HG03159 (cell line): ENCODE measurements around the gene PLEKHS1.
A peak's percentile ranks its signal among the peaks of the same experiment; 100 is the strongest.
"Not testable (repeated sequence)": the region's sequence is repeated elsewhere in the genome, so short reads cannot be mapped to it uniquely, and the experiment has no call there.

Experiments used
- ATAC-seq: cut with Tn5 transposase; IDR thresholded peaks from one replicate; pipeline ENCODE4 v1.9.1; 2021; ENCODE audit warnings: mild to moderate bottlenecking, moderate library complexity; ENCODE audit not compliant: unreplicated experiment

Gene PLEKHS1

GRCh38 chr10:113788604-113789083 lies 37.2 kb downstream of the PLEKHS1 start:
- peak; percentile 81 for ATAC-seq

DNA sequence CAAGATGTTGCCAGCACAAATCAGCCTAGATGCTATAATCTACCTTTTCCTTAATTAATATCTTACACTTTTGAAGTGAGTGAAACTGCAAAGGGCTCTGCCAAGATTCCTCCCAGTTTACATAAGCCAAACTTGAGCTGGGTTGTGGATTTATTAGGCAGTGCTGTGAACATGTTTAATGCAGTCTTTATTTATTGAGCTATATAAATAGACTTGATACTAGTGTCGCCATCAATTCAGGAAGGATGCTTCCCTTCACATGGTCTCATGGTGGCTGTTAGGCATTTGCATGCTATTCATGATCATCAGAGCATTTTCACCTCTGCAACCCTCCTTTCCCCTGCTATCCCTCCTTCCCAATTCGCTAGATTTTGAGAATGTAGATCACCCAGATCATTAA lies 40.2 kb downstream of the PLEKHS1 start:
- no peak for ATAC-seq

- ATAC-seq, result no peak
Observed at GRCh38 chr10:113801569-113801968, 50.1 kb downstream of the PLEKHS1 start.

GRCh38 chr10:113802997-113803396 lies 51.5 kb downstream of the PLEKHS1 start:
- no peak for ATAC-seq

- ATAC-seq, result no peak
Observed at GRCh38 chr10:113806503-113806902, 55.0 kb downstream of the PLEKHS1 start.

DNA sequence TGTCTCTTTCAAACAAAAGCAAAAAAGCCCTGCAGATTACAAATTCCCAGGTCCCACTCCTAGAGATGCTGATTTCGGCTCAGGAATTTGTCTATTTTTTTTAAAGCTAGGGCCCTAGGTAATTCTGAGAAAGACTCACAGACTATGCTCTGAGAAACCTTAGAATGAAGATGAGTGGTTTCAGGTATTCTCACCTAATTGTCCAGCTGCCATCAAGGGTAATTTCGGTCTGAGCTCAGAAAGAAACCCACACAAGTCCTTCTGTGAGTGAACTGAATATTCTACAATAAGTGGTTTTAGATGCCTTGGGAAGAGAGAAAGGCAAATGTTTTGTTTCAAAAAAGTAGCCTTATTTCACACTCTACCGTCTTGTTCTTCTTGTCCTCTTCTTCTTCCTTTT lies 56.7 kb downstream of the PLEKHS1 start:
- no peak for ATAC-seq

GRCh38 chr10:113814700-113815099 lies 63.2 kb downstream of the PLEKHS1 start:
- ATAC-seq, result not testable (repeated sequence)

GRCh38 chr10:113819989-113820388 lies 68.5 kb downstream of the PLEKHS1 start:
- no peak for ATAC-seq

DNA sequence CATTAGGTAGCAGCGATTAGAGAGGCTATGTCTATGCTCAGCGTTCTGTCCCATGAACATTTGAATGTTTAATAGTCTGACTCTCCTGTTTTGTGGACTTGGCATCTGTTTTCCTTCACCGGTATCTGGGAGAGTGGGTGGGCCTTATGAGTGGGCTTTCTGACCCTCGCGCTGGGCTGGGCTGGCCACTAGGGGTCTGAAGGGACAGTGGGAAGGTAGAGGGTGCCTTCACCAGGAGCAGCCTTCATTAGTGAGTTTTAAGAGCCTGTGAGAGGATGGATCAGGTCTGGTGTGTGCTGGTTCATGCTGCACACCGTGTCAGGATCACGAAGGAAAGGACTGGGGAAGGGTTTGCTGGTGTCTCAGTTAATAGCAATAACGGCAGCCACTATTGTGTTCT lies 69.0 kb downstream of the PLEKHS1 start:
- no peak for ATAC-seq

DNA sequence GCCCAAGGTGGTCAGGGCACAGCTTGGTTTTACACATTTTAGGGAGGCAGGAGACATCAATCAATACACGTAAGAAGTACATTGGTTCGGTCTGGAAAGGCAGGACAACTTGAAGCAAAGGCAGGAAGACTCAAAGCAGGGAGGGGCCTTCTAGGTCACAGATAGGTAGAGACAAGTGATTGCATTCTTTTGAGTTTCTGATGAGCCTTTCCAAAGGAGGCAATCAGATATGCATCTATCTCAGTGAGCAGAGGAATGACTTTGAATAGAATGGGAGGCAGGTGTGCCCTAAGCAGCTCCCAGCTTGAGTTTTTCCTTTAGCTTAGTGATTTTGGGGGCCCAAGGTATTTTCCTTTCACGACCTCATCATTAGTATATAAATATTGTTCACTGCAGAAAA lies 69.8 kb downstream of the PLEKHS1 start:
- not testable (repeated sequence) for ATAC-seq

GRCh38 chr10:113822174-113822573 lies 70.7 kb downstream of the PLEKHS1 start:
- no peak for ATAC-seq

GRCh38 chr10:113823389-113823788 lies 71.9 kb downstream of the PLEKHS1 start:
- no peak for ATAC-seq

DNA sequence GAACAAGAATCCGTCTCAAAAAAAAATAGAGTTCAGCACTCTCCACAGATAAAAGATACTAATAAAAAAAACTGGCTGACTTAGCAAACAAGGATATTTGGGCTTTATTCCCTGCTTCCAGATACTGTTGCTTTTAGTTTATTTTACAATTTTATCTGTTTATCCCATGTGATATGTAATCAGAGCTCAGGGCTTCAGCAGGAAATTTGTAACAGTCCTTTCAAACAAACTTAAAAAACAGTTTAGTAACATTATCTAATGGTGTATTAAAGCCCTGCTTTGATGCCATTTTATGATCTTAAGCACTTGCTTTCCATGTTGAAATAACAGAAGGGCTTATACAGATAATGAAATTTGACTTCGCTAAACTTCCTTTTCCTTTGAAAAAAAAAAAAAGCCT lies 74.3 kb downstream of the PLEKHS1 start:
- no peak for ATAC-seq

GRCh38 chr10:113828567-113828966 lies 77.1 kb downstream of the PLEKHS1 start:
- ATAC-seq, result not testable (repeated sequence)
